Upper lobe of left lung (tissue), 6 donors: Measurements from ENCODE around the gene TMEM52. TPM values are rescaled to one million over a fixed set of nuclear protein-coding genes. Genes with fewer than 3 reads are reported as not detected.

Experiments used
- ATAC-seq, 2 donors: fragments of 200-7000 bp; cut with Tn5 transposase; one replicate each; pipeline ENCODE4 v1.9.1; 2022; ENCODE audit warnings: mild to moderate bottlenecking in 2 of 2, moderate library complexity in 2 of 2; ENCODE audit not compliant: low FRiP score in 2 of 2
- DNase-seq, 2 donors: peaks; one replicate each; pipeline ENCODE4 v3.0.0-alpha.2; 2019 to 2020
- H3K27ac ChIP-seq, 4 donors: fragments of 200-600 bp; sonication (generic); one replicate each; pipeline ENCODE4 v1.5.1; 2016 to 2019
- H3K27me3 ChIP-seq, 4 donors: fragments of 200-600 bp; sonication (generic); one replicate each; pipeline ENCODE4 v1.5.1; 2017 to 2019
- H3K36me3 ChIP-seq, 4 donors: fragments of 200-600 bp; sonication (generic); one replicate each; pipeline ENCODE4 v1.5.1; 2016 to 2019
- H3K4me1 ChIP-seq, 4 donors: fragments of 200-600 bp; sonication (generic); one replicate each; pipeline ENCODE4 v1.5.1; 2018 to 2019
- H3K4me3 ChIP-seq, 4 donors: fragments of 200-600 bp; sonication (generic); one replicate each; pipeline ENCODE4 v1.5.1; 2017 to 2019; ENCODE audit warnings: mild to moderate bottlenecking in 2 of 4, moderate library complexity in 1 of 4
- H3K9me3 ChIP-seq, 4 donors: fragments of 200-600 bp; sonication (generic); one replicate each; pipeline ENCODE4 v1.5.1; 2018 to 2019
- EP300 ChIP-seq, 4 donors: sonication (generic); formaldehyde crosslinking; IDR thresholded peaks; one replicate each; pipeline ENCODE4 v1.5.1; 2017; ENCODE audit warnings: antibody characterized with exemption in 4 of 4, control low read depth in 2 of 4
- POLR2A ChIP-seq, 4 donors: fragments of 450-650 bp; IDR thresholded peaks; one replicate each; pipeline ENCODE4 v1.5.1; 2016 to 2017; ENCODE audit warnings: antibody characterized with exemption in 4 of 4, mild to moderate bottlenecking in 2 of 4
- POLR2AphosphoS5 ChIP-seq, 2 donors: sonication (generic); formaldehyde crosslinking; IDR thresholded peaks; one replicate each; pipeline ENCODE4 v1.5.1; 2017; ENCODE audit warnings: antibody characterized with exemption in 2 of 2
- WGBS, 2 donors: methylation state at CpG; one replicate each; pipeline ENCODE4 v1.1.5; 2017 to 2018; 5-methylcytosine and 5-hydroxymethylcytosine counted together
- total RNA-seq, 6 donors: library from RNA; depleted of rRNA in 4 of 6; stranded (reverse); fragments of >200 nt in 4 of 6; gene quantifications; one replicate each; pipeline versions ENCODE4 v1.1.0 to v1.2.1, GENCODE V29; 2016 to 2021
- TF ChIP-seq, protein P1 (sequence below), 6 experiments: fragments of 450-650 bp in 4 of 6; fragments of 200-600 bp in 2 of 6; sonication (generic) in 2 of 6; IDR thresholded peaks; one replicate each; pipeline ENCODE4 v1.5.1; 2016 to 2019; ENCODE audit warnings: antibody characterized with exemption in 6 of 6
- donor health status: DM: no; HTN: no; CAD: no; lungs with moderate emphysema.
- donor health status: DM: no; HTN: yes; CAD: no; lungs with severe emphysema.

The TMEM52 gene
- total RNA-seq, 6 donors from 2014 or later: 0.59 to 3.8 (median 2.7) TPM; not detected in 1

DNA sequence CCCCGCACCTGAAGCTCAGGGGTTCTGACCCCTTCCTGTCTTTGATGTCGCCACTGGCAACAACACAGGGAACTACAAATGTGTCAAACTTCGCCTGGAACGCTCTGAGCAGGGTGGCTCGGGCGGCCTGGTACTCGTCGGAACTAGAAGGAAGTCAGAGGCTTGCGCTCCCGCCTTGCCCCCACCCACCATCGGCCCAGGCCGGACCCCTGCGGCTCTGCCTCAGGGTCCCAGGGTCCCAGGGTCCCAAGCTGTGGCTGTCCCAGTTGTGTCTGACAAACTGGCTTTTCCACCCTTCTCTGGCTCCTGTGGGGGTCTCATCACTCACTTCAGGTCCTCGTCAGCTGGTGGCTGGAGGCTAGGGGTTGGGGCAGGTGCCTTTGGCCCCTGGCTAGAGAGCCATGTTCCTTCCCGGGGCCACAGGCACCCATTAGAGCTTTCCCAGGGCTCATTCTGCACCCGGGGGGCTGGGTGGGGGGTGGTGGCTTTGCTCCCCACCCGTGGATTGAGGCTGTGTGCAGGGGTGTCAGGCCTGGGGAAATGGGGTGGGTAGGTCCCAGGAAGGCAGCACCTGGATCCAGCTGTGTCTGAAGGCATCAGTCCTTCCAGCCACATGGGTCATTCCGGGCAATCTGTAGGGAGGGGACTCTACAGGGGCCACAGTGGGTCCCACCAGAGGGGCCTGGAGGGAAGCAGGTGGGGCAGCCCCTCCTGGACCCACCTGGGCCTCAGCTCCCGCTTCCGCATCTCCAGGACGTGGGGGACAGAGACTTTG lies 8.0 kb upstream of the TMEM52 start:
- 76 to 87% methylated on average over 8 to 21 of the region's 21 CpGs for WGBS, 2 donors
- ATAC-seq (no peak), DNase-seq (peak in 1 of 2 donors; percentile 65)
- Histone ChIP-seq H3K27me3 (no peaks in the 10 kb centered on the region), H3K4me1 (peaks cover 3 to 15% (median 5%) of the 10 kb centered on the region in 4 donors), H3K4me3 (no peak overlapping the region), H3K27ac (peak overlapping the region in 2 of 4 donors; percentile 30 to 57), H3K36me3 (no peaks in the 10 kb centered on the region), H3K9me3 (no peaks in the 10 kb centered on the region)
- no peak for TF ChIP-seq EP300 (IDR thresholded peaks at IDR 0.05)
- TF ChIP-seq, protein P1, sequence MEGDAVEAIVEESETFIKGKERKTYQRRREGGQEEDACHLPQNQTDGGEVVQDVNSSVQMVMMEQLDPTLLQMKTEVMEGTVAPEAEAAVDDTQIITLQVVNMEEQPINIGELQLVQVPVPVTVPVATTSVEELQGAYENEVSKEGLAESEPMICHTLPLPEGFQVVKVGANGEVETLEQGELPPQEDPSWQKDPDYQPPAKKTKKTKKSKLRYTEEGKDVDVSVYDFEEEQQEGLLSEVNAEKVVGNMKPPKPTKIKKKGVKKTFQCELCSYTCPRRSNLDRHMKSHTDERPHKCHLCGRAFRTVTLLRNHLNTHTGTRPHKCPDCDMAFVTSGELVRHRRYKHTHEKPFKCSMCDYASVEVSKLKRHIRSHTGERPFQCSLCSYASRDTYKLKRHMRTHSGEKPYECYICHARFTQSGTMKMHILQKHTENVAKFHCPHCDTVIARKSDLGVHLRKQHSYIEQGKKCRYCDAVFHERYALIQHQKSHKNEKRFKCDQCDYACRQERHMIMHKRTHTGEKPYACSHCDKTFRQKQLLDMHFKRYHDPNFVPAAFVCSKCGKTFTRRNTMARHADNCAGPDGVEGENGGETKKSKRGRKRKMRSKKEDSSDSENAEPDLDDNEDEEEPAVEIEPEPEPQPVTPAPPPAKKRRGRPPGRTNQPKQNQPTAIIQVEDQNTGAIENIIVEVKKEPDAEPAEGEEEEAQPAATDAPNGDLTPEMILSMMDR (IDR thresholded peaks at IDR 0.05): no peak
- no peak for TF ChIP-seq POLR2AphosphoS5 (IDR thresholded peaks at IDR 0.05)
- no peak for TF ChIP-seq POLR2A (IDR thresholded peaks at IDR 0.05)

- 88 to 90% methylated on average over 21 to 24 of the region's 26 CpGs for WGBS, 2 donors
Measured at GRCh38 chr1:1926346-1926811, 7.3 kb upstream of the TMEM52 start.

GRCh38 chr1:1925437-1926345 lies 6.6 kb upstream of the TMEM52 start:
- Histone ChIP-seq H3K27me3 (no peaks in the 10 kb centered on the region), H3K9me3 (no peaks in the 10 kb centered on the region), H3K4me1 (peaks cover 3 to 15% (median 5%) of the 10 kb centered on the region in 4 donors), H3K27ac (no peak overlapping the region), H3K4me3 (no peak overlapping the region), H3K36me3 (no peaks in the 10 kb centered on the region)
- DNase-seq (peak in 1 of 2 donors; percentile 75), ATAC-seq (no peak)
- TF ChIP-seq, protein P1 (IDR thresholded peaks at IDR 0.05): no peak
- TF ChIP-seq EP300 (IDR thresholded peaks at IDR 0.05) (no peak), POLR2AphosphoS5 (IDR thresholded peaks at IDR 0.05) (no peak), POLR2A (IDR thresholded peaks at IDR 0.05) (no peak)
- 81 to 86% methylated on average over 12 to 25 of the region's 27 CpGs for whole genome bisulfite sequencing, 2 donors

More at GRCh38 chr1:1926346-1926811, 7.3 kb upstream of the TMEM52 start:
- H3K27me3 ChIP-seq: no peaks in the 10 kb centered on the region
- H3K9me3 ChIP-seq: no peaks in the 10 kb centered on the region
- no peak overlapping the region for H3K27ac ChIP-seq
- TF ChIP-seq POLR2A (IDR thresholded peaks at IDR 0.05): no peak
- no peak for ATAC-seq
- no peaks in the 10 kb centered on the region for H3K36me3 ChIP-seq
- peaks cover 3 to 15% (median 5%) of the 10 kb centered on the region in 4 donors for H3K4me1 ChIP-seq
- peak in 1 of 2 donors; percentile 75 for DNase-seq
- no peak overlapping the region for H3K4me3 ChIP-seq

DNA sequence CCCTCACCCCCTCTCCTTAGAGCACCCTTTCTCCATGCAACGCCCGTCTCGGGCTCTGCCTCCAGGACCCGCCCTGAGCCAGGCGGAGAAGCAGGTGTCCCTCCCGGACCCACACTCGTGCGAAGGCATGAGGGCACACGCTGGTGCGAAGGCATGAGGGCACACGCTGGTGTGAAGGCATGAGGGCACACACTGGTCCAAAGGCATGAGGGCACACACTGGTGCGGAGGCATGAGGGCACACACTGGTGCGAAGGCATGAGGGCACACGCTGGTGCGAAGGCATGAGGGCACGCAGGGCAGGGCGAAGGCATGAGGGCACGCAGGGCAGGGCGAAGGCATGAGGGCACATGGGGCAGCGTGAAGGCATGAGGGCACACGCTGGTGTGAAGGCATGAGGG lies 5.8 kb upstream of the TMEM52 start:
- Histone ChIP-seq H3K4me1 (peaks cover 3 to 18% (median 6%) of the 10 kb centered on the region in 4 donors), H3K9me3 (no peaks in the 10 kb centered on the region), H3K27ac (no peak overlapping the region), H3K27me3 (no peaks in the 10 kb centered on the region), H3K4me3 (no peak overlapping the region), H3K36me3 (no peaks in the 10 kb centered on the region)
- TF ChIP-seq POLR2A (IDR thresholded peaks at IDR 0.05) (no peak), POLR2AphosphoS5 (IDR thresholded peaks at IDR 0.05) (no peak)
- TF ChIP-seq, protein P1 (IDR thresholded peaks at IDR 0.05): no peak
- ATAC-seq (no peak), DNase-seq (peak in 1 of 2 donors; percentile 67)
- WGBS, 2 donors: 91 to 93% methylated on average over 18 to 21 of the region's 21 CpGs

- 53 to 80% methylated on average over 2 to 4 of the region's 18 CpGs for WGBS, 2 donors
Measured at GRCh38 chr1:1924386-1924785, 5.3 kb upstream of the TMEM52 start.

More at GRCh38 chr1:1924386-1924785, 5.3 kb upstream of the TMEM52 start:
- ATAC-seq (no peak), DNase-seq (peak in 1 of 2 donors; percentile 68)
- Histone ChIP-seq H3K9me3 (no peaks in the 10 kb centered on the region), H3K36me3 (no peaks in the 10 kb centered on the region), H3K4me3 (no peak overlapping the region), H3K27ac (no peak overlapping the region), H3K4me1 (peaks cover 8 to 23% (median 9%) of the 10 kb centered on the region in 4 donors), H3K27me3 (no peaks in the 10 kb centered on the region)
- no peak for TF ChIP-seq EP300 (IDR thresholded peaks at IDR 0.05)
- TF ChIP-seq, protein P1 (IDR thresholded peaks at IDR 0.05): no peak
- no peak for TF ChIP-seq POLR2A (IDR thresholded peaks at IDR 0.05)
- TF ChIP-seq POLR2AphosphoS5 (IDR thresholded peaks at IDR 0.05): no peak
